HK-2 (cell line): ENCODE measurements around the gene SMIM10L2A.
A peak's percentile ranks its signal among the peaks of the same experiment; 100 is the strongest.
"Not testable (repeated sequence)": the region's sequence is repeated elsewhere in the genome, so short reads cannot be mapped to it uniquely, and the experiment has no call there.

Experiments used
- DNase-seq: peaks from one replicate; pipeline ENCODE4 v3.0.0-alpha.2; 2018; ENCODE audit not compliant: unreplicated experiment

The SMIM10L2A gene

GRCh38 chrX:135453381-135453780 lies 31.6 kb downstream of the SMIM10L2A start:
- DNase-seq = no peak

- DNase-seq = no peak
Observed at GRCh38 chrX:135454816-135455215, 33.1 kb downstream of the SMIM10L2A start.

GRCh38 chrX:135461756-135462155 lies 40.0 kb downstream of the SMIM10L2A start:
- DNase-seq = not testable (repeated sequence)

GRCh38 chrX:135463937-135464336 lies 42.2 kb downstream of the SMIM10L2A start:
- DNase-seq = no peak

- no peak for DNase-seq
Observed at GRCh38 chrX:135476378-135476777, 54.6 kb downstream of the SMIM10L2A start.

DNA sequence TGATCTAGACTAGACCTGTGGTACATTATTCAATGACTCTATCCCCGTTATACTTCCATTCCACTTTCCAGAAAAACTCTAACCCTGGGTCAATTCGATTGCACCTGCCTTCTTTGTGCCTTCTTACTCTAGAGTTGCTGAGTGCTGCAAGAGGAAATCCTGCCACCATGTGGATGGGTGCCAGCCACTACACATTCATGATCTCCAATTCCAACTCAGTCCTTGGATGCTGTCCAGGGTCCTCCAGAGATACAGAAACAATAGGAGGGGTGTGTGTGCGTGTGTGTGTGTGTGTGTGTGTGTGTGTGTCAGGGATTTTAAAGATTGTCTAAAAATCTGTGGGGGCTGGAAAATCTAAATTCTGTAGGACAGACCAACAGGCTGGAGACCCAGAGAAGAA lies 55.8 kb downstream of the SMIM10L2A start:
- peak; percentile 41 for DNase-seq
